SK-N-MC (cell line): ENCODE data around the gene UNC93B1.

Experiments
- EZH2 ChIP-seq: fragments of 200-600 bp; sonication (generic); IDR thresholded peaks from one replicate; pipeline ENCODE4 v1.6.1; 2017; ENCODE audit warnings: antibody characterized with exemption
- POLR2AphosphoS5 ChIP-seq: IDR thresholded peaks from 2 replicates; pipeline ENCODE4 v1.6.1; 2012; ENCODE audit warnings: mild to moderate bottlenecking, low read depth, low read length, borderline replicate concordance

- TF ChIP-seq EZH2 (no peak), POLR2AphosphoS5 (no peak)
Measured at GRCh38 chr11:68048681-68049508, 45.0 kb upstream of the UNC93B1 start.
